ENCODE results near the gene ESPL1. TPM values are rescaled to one million over a fixed set of nuclear protein-coding genes. Genes with fewer than 3 reads are reported as not detected.
A peak's percentile ranks its signal among the peaks of the same experiment; 100 is the strongest.

Gene ESPL1
- total and polyA plus RNA-seq, 2 of the 13 experiments (the other 11 are each of a cell fraction or from before 2014, with no cell fraction given), result 5.8 to 11.5 TPM

DNA sequence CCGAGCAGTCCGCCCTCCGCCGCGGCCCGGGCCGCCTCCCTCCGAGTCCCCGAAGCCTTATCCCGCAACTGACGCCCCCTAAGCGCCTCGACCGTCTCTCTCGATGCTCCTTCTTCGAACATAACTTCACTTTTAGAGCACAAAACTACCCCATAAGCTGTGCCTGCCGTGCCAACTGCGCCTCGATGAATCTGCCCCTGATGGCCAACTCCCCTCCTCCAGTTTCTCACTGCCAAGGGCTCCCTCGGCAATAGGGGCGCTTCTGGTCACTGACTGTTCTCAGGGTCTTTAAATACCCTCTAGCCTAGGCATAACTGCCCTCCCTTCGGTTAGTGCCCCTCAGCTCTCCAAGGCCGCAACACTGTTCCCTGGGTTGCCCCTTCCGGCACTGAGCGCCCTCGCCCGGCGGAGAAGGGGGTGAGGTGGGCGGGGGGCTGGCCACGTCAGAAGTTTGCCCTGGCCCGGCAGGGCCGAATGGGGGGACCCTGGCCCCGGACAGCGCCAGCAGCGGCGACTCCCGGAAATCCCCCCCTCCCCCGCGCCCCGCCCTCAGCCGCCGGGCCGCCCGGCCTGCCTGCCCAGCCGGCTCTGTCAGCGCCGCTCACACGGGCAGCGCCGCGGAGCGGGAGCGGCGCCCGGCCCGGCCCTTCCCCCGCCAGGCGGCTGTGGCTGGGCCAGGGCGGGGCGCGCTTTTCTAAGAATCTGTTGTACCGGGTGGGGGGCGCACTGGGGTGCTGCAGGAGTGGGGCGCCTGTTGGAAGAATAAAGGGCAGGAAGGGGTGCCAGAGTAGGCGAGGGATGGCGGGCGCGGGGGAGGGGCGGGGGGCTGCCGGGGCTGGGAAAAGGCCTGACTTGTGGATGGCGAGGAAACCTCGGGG is 46.7 kb upstream of the ESPL1 start (continued):
- TF ChIP-seq, protein P1, sequence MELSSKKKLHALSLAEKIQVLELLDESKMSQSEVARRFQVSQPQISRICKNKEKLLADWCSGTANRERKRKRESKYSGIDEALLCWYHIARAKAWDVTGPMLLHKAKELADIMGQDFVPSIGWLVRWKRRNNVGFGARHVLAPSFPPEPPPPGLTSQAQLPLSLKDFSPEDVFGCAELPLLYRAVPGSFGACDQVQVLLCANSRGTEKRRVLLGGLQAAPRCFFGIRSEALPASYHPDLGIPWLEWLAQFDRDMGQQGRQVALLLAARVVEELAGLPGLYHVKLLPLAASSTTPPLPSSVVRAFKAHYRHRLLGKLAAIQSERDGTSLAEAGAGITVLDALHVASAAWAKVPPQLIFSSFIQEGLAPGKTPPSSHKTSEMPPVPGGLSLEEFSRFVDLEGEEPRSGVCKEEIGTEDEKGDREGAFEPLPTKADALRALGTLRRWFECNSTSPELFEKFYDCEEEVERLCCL (CRISPR knock-in tag; IDR thresholded peaks at IDR 0.05; ENCODE audit: borderline replicate concordance), result no peak
- TF ChIP-seq NONO (IDR thresholded peaks at IDR 0.05) (no peak), NONO (CRISPR knock-in tag; conservative IDR thresholded peaks at IDR 0.05) (peak; percentile 82), ZNF367 (CRISPR knock-in tag; IDR thresholded peaks at IDR 0.05; ENCODE audit: borderline replicate concordance) (no peak), KMT2B (CRISPR knock-in tag; IDR thresholded peaks at IDR 0.05) (no peak), ZZZ3 (CRISPR knock-in tag; IDR thresholded peaks at IDR 0.05; ENCODE audit: borderline replicate concordance) (no peak), ZFP1 (CRISPR knock-in tag; IDR thresholded peaks at IDR 0.05) (no peak), ZC3H13 (CRISPR knock-in tag; IDR thresholded peaks at IDR 0.05) (peak; percentile 30; the same call in 1 of the 2 replicates), ZNF749 (CRISPR knock-in tag; IDR thresholded peaks at IDR 0.05; ENCODE audit: borderline replicate concordance) (no peak), NFYB (CRISPR knock-in tag; IDR thresholded peaks at IDR 0.05) (no peak), ZNF709 (CRISPR knock-in tag; IDR thresholded peaks at IDR 0.05) (peak; percentile 46; the same call in 1 of the 2 replicates), ZNF121 (CRISPR knock-in tag; IDR thresholded peaks at IDR 0.05) (no peak), HDAC2 (CRISPR knock-in tag; IDR thresholded peaks at IDR 0.05) (no peak), KDM3A (CRISPR knock-in tag; IDR thresholded peaks at IDR 0.05; ENCODE audit: low read depth) (0 out of 2 replicates have a peak, but pooled peaks have one; percentile 13), TMF1 (CRISPR knock-in tag; IDR thresholded peaks at IDR 0.05; ENCODE audit: low read depth) (no peak), RXRA (CRISPR knock-in tag; IDR thresholded peaks at IDR 0.05) (peak; percentile 8; the same call in 1 of the 2 replicates), REXO4 (CRISPR knock-in tag; IDR thresholded peaks at IDR 0.05; ENCODE audit: borderline replicate concordance) (no peak), CBFB (CRISPR knock-in tag; IDR thresholded peaks at IDR 0.05) (no peak)
- TF ChIP-seq, protein P2, sequence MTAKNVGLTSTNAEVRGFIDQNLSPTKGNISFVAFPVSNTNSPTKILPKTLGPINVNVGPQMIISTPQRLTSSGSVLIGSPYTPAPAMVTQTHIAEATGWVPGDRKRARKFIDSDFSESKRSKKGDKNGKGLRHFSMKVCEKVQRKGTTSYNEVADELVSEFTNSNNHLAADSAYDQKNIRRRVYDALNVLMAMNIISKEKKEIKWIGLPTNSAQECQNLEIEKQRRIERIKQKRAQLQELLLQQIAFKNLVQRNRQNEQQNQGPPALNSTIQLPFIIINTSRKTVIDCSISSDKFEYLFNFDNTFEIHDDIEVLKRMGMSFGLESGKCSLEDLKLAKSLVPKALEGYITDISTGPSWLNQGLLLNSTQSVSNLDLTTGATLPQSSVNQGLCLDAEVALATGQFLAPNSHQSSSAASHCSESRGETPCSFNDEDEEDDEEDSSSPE (CRISPR knock-in tag; IDR thresholded peaks at IDR 0.05), result no peak
- TF ChIP-seq, protein P3, sequence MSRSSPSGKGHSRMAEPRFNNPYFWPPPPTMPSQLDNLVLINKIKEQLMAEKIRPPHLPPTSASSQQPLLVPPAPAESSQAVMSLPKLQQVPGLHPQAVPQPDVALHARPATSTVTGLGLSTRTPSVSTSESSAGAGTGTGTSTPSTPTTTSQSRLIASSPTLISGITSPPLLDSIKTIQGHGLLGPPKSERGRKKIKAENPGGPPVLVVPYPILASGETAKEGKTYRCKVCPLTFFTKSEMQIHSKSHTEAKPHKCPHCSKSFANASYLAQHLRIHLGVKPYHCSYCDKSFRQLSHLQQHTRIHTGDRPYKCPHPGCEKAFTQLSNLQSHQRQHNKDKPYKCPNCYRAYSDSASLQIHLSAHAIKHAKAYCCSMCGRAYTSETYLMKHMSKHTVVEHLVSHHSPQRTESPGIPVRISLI (CRISPR knock-in tag; IDR thresholded peaks at IDR 0.05; ENCODE audit: borderline replicate concordance), result no peak
- TF ChIP-seq, protein P4, sequence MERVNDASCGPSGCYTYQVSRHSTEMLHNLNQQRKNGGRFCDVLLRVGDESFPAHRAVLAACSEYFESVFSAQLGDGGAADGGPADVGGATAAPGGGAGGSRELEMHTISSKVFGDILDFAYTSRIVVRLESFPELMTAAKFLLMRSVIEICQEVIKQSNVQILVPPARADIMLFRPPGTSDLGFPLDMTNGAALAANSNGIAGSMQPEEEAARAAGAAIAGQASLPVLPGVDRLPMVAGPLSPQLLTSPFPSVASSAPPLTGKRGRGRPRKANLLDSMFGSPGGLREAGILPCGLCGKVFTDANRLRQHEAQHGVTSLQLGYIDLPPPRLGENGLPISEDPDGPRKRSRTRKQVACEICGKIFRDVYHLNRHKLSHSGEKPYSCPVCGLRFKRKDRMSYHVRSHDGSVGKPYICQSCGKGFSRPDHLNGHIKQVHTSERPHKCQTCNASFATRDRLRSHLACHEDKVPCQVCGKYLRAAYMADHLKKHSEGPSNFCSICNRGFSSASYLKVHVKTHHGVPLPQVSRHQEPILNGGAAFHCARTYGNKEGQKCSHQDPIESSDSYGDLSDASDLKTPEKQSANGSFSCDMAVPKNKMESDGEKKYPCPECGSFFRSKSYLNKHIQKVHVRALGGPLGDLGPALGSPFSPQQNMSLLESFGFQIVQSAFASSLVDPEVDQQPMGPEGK (CRISPR knock-in tag; IDR thresholded peaks at IDR 0.05), result peak; percentile 89
- TF ChIP-seq, protein P5, sequence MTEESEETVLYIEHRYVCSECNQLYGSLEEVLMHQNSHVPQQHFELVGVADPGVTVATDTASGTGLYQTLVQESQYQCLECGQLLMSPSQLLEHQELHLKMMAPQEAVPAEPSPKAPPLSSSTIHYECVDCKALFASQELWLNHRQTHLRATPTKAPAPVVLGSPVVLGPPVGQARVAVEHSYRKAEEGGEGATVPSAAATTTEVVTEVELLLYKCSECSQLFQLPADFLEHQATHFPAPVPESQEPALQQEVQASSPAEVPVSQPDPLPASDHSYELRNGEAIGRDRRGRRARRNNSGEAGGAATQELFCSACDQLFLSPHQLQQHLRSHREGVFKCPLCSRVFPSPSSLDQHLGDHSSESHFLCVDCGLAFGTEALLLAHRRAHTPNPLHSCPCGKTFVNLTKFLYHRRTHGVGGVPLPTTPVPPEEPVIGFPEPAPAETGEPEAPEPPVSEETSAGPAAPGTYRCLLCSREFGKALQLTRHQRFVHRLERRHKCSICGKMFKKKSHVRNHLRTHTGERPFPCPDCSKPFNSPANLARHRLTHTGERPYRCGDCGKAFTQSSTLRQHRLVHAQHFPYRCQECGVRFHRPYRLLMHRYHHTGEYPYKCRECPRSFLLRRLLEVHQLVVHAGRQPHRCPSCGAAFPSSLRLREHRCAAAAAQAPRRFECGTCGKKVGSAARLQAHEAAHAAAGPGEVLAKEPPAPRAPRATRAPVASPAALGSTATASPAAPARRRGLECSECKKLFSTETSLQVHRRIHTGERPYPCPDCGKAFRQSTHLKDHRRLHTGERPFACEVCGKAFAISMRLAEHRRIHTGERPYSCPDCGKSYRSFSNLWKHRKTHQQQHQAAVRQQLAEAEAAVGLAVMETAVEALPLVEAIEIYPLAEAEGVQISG (CRISPR knock-in tag; IDR thresholded peaks at IDR 0.05), result peak; percentile 60

Data from HepG2 (cell line).